Neural cell (in vitro differentiated cells): ENCODE results near the gene TECTB.

Source experiments
- EP300 ChIP-seq: fragments of 450-650 bp; conservative IDR thresholded peaks from 2 replicates; pipeline ENCODE4 v1.6.1; 2014; ENCODE audit warnings: antibody characterized with exemption, mild to moderate bottlenecking, moderate library complexity; ENCODE audit not compliant: poor library complexity, severe bottlenecking
- EZH2 ChIP-seq: fragments of 200-600, 300-800 bp; shearing (Covaris generic), sonication (generic); IDR thresholded peaks from 2 replicates; pipeline ENCODE4 v1.6.1; 2014; ENCODE audit warnings: antibody characterized with exemption, low read length, borderline replicate concordance, mild to moderate bottlenecking; ENCODE audit not compliant: insufficient read depth, poor library complexity, severe bottlenecking
- POLR2AphosphoS5 ChIP-seq: IDR thresholded peaks from 2 replicates; pipeline ENCODE4 v1.6.1; 2012
- TF ChIP-seq, protein P1 (sequence below): fragments of 450-650 bp; IDR thresholded peaks from 2 replicates; pipeline ENCODE4 v1.5.1; 2014; ENCODE audit warnings: antibody characterized with exemption, mild to moderate bottlenecking, moderate library complexity; ENCODE audit not compliant: poor library complexity, severe bottlenecking

DNA sequence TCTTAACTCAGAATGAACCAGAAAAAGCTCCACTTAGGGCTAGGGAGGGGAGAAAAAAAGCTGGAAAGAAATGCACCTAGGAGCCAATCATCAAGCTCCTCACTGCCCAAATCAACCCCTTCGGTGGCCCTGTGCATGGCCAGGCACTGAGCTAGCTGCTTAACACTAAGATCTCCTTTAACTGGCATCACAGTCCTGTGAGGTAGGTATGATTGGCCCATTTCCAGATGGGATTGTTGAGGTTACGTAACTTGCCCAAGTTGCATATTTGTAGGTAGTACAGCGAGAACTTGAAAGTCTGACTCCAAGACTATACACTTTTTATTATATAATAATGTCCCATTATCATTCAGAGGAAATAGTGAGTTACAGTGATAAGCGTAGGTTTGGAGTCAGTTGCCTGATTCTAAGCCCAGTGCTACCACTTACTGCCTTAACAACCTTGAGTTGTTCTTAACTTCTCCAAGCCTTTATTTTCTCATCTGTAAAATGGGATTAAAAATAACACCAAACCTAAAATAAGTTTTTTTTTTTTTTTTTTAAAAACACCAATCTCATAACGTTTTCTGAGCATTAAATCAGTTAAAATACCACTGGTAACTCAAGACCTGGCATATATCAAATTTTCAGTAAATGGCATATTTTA lies 53.5 kb downstream of the TECTB start:
- TF ChIP-seq, protein P1, sequence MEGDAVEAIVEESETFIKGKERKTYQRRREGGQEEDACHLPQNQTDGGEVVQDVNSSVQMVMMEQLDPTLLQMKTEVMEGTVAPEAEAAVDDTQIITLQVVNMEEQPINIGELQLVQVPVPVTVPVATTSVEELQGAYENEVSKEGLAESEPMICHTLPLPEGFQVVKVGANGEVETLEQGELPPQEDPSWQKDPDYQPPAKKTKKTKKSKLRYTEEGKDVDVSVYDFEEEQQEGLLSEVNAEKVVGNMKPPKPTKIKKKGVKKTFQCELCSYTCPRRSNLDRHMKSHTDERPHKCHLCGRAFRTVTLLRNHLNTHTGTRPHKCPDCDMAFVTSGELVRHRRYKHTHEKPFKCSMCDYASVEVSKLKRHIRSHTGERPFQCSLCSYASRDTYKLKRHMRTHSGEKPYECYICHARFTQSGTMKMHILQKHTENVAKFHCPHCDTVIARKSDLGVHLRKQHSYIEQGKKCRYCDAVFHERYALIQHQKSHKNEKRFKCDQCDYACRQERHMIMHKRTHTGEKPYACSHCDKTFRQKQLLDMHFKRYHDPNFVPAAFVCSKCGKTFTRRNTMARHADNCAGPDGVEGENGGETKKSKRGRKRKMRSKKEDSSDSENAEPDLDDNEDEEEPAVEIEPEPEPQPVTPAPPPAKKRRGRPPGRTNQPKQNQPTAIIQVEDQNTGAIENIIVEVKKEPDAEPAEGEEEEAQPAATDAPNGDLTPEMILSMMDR, result no peak
- no peak for TF ChIP-seq EP300
- no peak for TF ChIP-seq POLR2AphosphoS5
- no peak for TF ChIP-seq EZH2
